ENCODE results near the gene ATP6V0C. TPM values are rescaled to one million over a fixed set of nuclear protein-coding genes. Genes with fewer than 3 reads are reported as not detected.

ATP6V0C gene
- total RNA-seq, 3 donors from 2014 or later: 27.5 to 70.2 (median 45.4) TPM

DNA sequence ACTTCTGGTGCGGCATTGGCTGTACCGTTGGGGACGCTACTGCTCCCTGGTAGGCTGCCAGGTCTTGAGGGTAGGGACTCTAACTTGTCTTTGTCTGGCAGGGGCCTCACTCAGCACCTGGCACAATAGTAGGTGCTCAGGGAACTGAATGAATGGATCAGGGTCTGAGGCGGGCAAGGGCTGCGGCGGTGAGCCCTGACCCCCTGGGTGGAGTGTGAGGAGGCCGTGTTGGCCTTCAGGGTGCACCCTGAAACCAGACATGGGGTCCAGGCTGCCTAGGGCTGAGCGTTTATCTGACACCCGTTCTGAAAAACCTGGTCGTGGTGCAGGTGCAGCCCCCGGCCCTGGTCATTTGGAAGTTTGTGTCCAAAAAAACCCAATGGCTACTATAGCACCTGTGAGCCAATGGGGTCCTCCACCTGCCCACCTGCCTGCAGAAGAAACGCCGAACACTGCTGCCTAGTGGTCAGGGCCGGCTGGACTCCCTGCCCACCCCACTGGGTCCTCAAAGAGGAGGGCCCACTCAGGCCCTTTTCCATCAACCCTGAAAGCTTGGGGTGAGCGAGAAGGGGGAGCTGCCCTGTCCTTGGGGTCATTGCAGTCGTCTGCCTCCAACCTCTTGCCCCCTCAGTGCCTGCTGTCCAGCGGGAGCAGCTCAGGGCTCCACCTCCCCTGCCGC lies 4.9 kb upstream of the ATP6V0C start:
- intact Hi-C loops (cut with DNase I; ENCODE audit: low total_unique reads): no loop called here
- DNase-seq (ENCODE audit: low spot score in 2 of 2): no peak
- TF ChIP-seq, protein P1, sequence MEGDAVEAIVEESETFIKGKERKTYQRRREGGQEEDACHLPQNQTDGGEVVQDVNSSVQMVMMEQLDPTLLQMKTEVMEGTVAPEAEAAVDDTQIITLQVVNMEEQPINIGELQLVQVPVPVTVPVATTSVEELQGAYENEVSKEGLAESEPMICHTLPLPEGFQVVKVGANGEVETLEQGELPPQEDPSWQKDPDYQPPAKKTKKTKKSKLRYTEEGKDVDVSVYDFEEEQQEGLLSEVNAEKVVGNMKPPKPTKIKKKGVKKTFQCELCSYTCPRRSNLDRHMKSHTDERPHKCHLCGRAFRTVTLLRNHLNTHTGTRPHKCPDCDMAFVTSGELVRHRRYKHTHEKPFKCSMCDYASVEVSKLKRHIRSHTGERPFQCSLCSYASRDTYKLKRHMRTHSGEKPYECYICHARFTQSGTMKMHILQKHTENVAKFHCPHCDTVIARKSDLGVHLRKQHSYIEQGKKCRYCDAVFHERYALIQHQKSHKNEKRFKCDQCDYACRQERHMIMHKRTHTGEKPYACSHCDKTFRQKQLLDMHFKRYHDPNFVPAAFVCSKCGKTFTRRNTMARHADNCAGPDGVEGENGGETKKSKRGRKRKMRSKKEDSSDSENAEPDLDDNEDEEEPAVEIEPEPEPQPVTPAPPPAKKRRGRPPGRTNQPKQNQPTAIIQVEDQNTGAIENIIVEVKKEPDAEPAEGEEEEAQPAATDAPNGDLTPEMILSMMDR (IDR thresholded peaks at IDR 0.05): no peak
- TF ChIP-seq POLR2A (IDR thresholded peaks at IDR 0.05) (no peak), POLR2AphosphoS5 (IDR thresholded peaks at IDR 0.05) (no peak)
- Histone ChIP-seq H3K36me3 (no peaks in the 10 kb centered on the region), H3K4me3 (no peak overlapping the region), H3K9me3 (no peaks in the 10 kb centered on the region), H3K4me1 (no peaks in the 10 kb centered on the region), H3K27me3 (no peaks in the 10 kb centered on the region), H3K27ac (peak overlapping the region in 1 of 2 donors; percentile 32)

DNA sequence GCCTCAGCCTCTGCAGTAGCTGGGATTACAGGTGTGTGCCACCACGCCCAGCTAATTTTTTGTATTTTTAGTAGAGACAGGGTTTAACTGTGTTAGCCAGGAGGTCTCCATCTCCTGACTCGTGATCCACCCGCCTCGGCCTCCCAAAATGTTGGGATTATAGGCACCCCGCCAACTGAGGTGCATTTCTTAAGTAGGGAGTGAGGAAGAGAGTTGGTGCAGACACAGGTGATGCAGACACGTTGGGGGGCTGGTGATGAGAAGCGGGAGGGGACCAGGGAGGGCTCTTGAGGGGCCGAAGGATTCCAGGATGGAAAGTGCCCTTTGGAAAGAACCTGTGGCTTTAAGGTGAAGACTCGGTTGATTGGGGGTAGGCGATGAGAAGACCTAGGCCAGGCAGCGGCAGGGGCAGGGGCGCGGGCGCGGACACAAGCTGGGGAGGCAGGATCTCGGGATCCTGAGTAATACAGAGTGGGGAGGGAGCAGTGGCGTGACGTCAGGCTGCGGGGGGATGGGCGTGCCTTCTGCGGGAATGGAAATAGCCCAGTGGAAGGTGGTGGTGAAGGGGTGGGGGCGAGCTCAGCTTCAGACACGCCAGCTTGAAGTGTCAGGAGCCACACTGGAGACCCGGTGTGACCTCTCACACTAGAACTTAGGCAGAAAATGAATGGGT lies 2.5 kb upstream of the ATP6V0C start:
- Histone ChIP-seq H3K27me3 (no peaks in the 10 kb centered on the region), H3K27ac (peak overlapping the region in 1 of 2 donors; percentile 98), H3K4me3 (peak overlapping the region in 2 of 3 donors; percentile 9 to 47), H3K4me1 (peaks cover 0 to 15% of the 10 kb centered on the region in 2 donors), H3K9me3 (no peaks in the 10 kb centered on the region), H3K36me3 (no peaks in the 10 kb centered on the region)
- intact Hi-C loops (cut with DNase I; ENCODE audit: low total_unique reads): no loop called here
- DNase-seq (ENCODE audit: low spot score in 2 of 2): no peak
- TF ChIP-seq, protein P1 (IDR thresholded peaks at IDR 0.05): no peak
- TF ChIP-seq POLR2A (IDR thresholded peaks at IDR 0.05): no peak
- peak in 2 of 3 donors; percentile 40 to 44 for TF ChIP-seq POLR2AphosphoS5 (IDR thresholded peaks at IDR 0.05)

DNA sequence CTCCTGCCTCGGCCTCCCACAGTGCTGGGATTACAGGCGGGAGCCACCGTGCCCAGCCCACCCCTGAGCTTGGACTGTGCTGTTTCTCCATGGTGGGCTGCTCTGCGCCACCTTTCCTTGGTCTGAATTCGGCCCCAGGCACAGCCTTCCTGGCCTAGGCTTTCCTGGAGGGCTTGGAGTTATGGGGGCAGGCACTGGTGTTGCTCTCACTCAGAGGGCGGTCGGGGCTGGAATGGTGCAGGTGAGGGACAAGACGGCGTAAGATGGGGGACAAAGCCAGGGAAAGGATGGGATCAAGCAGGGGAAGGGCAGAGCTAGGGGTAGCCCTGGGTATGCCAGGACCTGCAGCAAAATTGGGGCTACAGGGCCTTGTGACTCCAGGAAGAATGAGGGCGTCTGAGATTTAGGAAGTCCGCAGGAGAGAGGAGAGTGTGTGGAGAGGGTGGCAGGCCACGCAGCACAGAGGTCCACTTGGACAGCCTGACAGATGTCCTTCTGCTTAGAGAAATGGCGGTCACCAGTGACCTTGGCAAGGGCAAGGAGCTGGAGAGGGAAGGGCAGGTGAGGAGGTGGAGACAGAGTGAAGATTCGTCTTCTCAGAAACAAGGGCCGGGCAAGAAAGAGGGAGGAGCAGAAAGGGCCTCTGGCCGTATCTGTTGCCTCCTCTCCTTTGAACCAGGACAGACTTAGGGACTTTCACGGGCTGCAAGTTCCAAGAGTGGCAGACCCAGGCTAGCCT lies 1.6 kb upstream of the ATP6V0C start:
- peaks cover 6 to 24% of the 10 kb centered on the region in 2 donors for H3K4me1 ChIP-seq
- no peaks in the 10 kb centered on the region for H3K36me3 ChIP-seq
- no peak for DNase-seq (ENCODE audit: low spot score in 2 of 2)
- no peaks in the 10 kb centered on the region for H3K9me3 ChIP-seq
- TF ChIP-seq, protein P1 (IDR thresholded peaks at IDR 0.05): no peak
- no peak for TF ChIP-seq POLR2A (IDR thresholded peaks at IDR 0.05)
- no peak for TF ChIP-seq POLR2AphosphoS5 (IDR thresholded peaks at IDR 0.05)
- intact Hi-C loops (cut with DNase I; ENCODE audit: low total_unique reads): no loop called here
- peak overlapping the region; percentile 98 to 99 for H3K27ac ChIP-seq
- H3K4me3 ChIP-seq: no peak overlapping the region
- no peaks in the 10 kb centered on the region for H3K27me3 ChIP-seq

DNA sequence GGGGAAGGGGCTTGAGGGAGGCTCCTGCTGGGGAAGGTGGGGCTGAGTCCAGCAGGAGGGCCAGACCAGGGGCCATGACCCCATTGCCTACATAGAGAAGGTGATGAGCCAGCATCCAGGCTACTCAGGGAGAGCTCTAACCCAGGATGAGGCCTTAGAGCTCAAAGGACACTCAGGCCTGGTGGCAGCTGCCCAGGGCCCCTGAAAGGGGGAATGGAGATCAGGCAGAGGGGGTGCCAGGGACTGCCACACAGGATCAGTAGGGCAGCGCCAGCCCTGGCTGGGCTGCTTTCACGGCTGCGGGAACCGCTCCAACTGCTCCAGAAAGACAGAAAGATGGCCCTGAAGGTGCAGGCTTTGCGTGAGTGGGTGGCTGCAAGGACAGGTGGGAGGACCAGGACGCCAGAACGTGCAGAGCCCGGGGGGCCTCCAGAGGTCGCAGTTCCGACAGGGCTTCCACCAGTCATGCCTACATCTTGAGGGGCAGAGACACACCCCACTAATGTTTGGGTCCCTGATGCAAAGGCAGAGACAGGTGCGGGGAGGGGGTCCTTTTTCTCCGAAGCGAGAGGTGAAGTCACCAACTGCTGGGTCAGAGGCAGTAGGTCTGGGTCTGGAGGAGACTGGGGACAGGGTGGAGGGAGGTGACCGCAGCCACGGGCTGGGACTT lies 882 bp upstream of the ATP6V0C start:
- Histone ChIP-seq H3K4me3 (peak overlapping the region; percentile 90 to 96 (median 93)), H3K27me3 (no peaks in the 10 kb centered on the region)

More for the DNA sequence above, 882 bp upstream of the ATP6V0C start:
- TF ChIP-seq POLR2AphosphoS5 (IDR thresholded peaks at IDR 0.05) (no peak), POLR2A (IDR thresholded peaks at IDR 0.05) (no peak)
- TF ChIP-seq, protein P1 (IDR thresholded peaks at IDR 0.05): no peak
- intact Hi-C loops (cut with DNase I; ENCODE audit: low total_unique reads): no loop called here
- no peak for DNase-seq (ENCODE audit: low spot score in 2 of 2)
- Histone ChIP-seq H3K27ac (peak overlapping the region; percentile 98 to 99), H3K4me1 (peaks cover 6 to 31% of the 10 kb centered on the region in 2 donors), H3K36me3 (no peaks in the 10 kb centered on the region), H3K9me3 (no peaks in the 10 kb centered on the region)

Measured in breast epithelium (tissue), 4 donors.